Neuronal stem cell (in vitro differentiated cells): ENCODE results near the gene RPRD1A.

Experiments used
- DNase-seq: peaks from one replicate; pipeline ENCODE4 v3.0.0-alpha.2; 2013; ENCODE audit warnings: low spot score
- H2AFZ ChIP-seq: one replicate; pipeline ENCODE4 v1.6.1; 2013; ENCODE audit warnings: mild to moderate bottlenecking, low read length, inconsistent platforms
- H2AK5ac ChIP-seq: 2 replicates; pipeline ENCODE4 v1.6.1; 2013; ENCODE audit warnings: low read depth, mild to moderate bottlenecking, inconsistent platforms, low read length, moderate library complexity, mixed read lengths
- H2BK120ac ChIP-seq: 2 replicates; pipeline ENCODE4 v1.6.1; 2013; ENCODE audit warnings: low read depth, mild to moderate bottlenecking, inconsistent platforms, low read length, moderate library complexity, mixed read lengths
- H2BK12ac ChIP-seq: one replicate; pipeline ENCODE4 v1.6.1; 2013; ENCODE audit warnings: low read length, inconsistent platforms
- H2BK15ac ChIP-seq: 2 replicates; pipeline ENCODE4 v1.6.1; 2013; ENCODE audit warnings: mild to moderate bottlenecking, low read length, inconsistent platforms, mixed read lengths
- H2BK5ac ChIP-seq: one replicate; pipeline ENCODE4 v1.6.1; 2013; ENCODE audit warnings: inconsistent platforms, mild to moderate bottlenecking, low read length, moderate library complexity
- H3K14ac ChIP-seq: one replicate; pipeline ENCODE4 v1.6.1; 2013; ENCODE audit warnings: low read length, inconsistent platforms
- H3K18ac ChIP-seq: 2 replicates; pipeline ENCODE4 v1.6.1; 2013; ENCODE audit warnings: low read length, inconsistent platforms
- H3K23ac ChIP-seq: 2 replicates; pipeline ENCODE4 v1.6.1; 2013; ENCODE audit warnings: low read depth, mild to moderate bottlenecking, mixed read lengths, low read length, inconsistent platforms; ENCODE audit not compliant: poor library complexity
- H3K27ac ChIP-seq: replicated peaks from 3 replicates; pipeline ENCODE4 v1.5.1; 2013; ENCODE audit warnings: low read length, inconsistent platforms
- H3K27me3 ChIP-seq, 3 experiments: 2 replicates each; pipeline ENCODE4 v1.6.1; 2013; ENCODE audit warnings: low read length in 3 of 3, mild to moderate bottlenecking in 2 of 3, inconsistent platforms in 1 of 3, low read depth in 1 of 3, mixed read lengths in 1 of 3, moderate library complexity in 1 of 3; ENCODE audit not compliant: control insufficient read depth in 3 of 3, insufficient read depth in 3 of 3
- H3K36me3 ChIP-seq, 2 donors: replicated peaks in 1 of 2; 2 replicates each; pipeline ENCODE4 v1.6.1; 2013; ENCODE audit warnings: low read length in 2 of 2; ENCODE audit not compliant: control insufficient read depth in 2 of 2, insufficient read depth in 2 of 2
- H3K4ac ChIP-seq: 2 replicates; pipeline ENCODE4 v1.6.1; 2013; ENCODE audit warnings: inconsistent platforms, mild to moderate bottlenecking, low read length, moderate library complexity
- H3K4me1 ChIP-seq, 2 donors: 1 replicate in 1 of 2; 2 replicates in 1 of 2; pipeline ENCODE4 v1.6.1; 2013; ENCODE audit warnings: low read length in 2 of 2, low read depth in 1 of 2; ENCODE audit not compliant: control insufficient read depth in 2 of 2, insufficient read depth in 1 of 2
- H3K4me2 ChIP-seq: one replicate; pipeline ENCODE4 v1.6.1; 2013; ENCODE audit warnings: mild to moderate bottlenecking, low read length, inconsistent platforms; ENCODE audit not compliant: insufficient read depth, poor library complexity, severe bottlenecking
- H3K4me3 ChIP-seq, 2 donors: 2 replicates each; pipeline ENCODE4 v1.5.1; 2013; ENCODE audit warnings: low read length in 2 of 2, mild to moderate bottlenecking in 2 of 2, inconsistent platforms in 1 of 2, moderate library complexity in 1 of 2
- H3K79me1 ChIP-seq: one replicate; pipeline ENCODE4 v1.6.1; 2013; ENCODE audit warnings: low read depth, mild to moderate bottlenecking, inconsistent platforms, low read length, moderate library complexity
- H3K9ac ChIP-seq: one replicate; pipeline ENCODE4 v1.6.1; 2013; ENCODE audit warnings: mild to moderate bottlenecking, low read depth, low read length, inconsistent platforms; ENCODE audit not compliant: poor library complexity
- H3K9me3 ChIP-seq, 2 donors: replicated peaks in 1 of 2; 2 replicates each; pipeline versions ENCODE3 to v1.6.1; 2013; ENCODE audit warnings: low read length in 2 of 2, mild to moderate bottlenecking in 2 of 2, inconsistent platforms in 1 of 2, low read depth in 1 of 2, mixed read lengths in 1 of 2, moderate library complexity in 1 of 2; ENCODE audit not compliant: control insufficient read depth in 2 of 2, insufficient read depth in 1 of 2
- H4K8ac ChIP-seq: one replicate; pipeline ENCODE4 v1.6.1; 2013; ENCODE audit warnings: low read depth, mild to moderate bottlenecking, inconsistent platforms, low read length, moderate library complexity
- H4K91ac ChIP-seq: one replicate; pipeline ENCODE4 v1.6.1; 2013; ENCODE audit warnings: low read length, low read depth, mild to moderate bottlenecking, inconsistent platforms; ENCODE audit not compliant: poor library complexity
- WGBS, 2 donors: extraction: QIAGEN DNeasy Blood & Tissue Kit; methylation state at CpG; one replicate each; pipeline ENCODE4 v1.1.7; 2013; ENCODE audit warnings: missing lambda C conversion rate in 2 of 2, mixed read lengths in 1 of 2; ENCODE audit not compliant: insufficient read length in 2 of 2, insufficient replicate concordance in 1 of 2; ENCODE audit errors: extremely low coverage in 2 of 2; 5-methylcytosine and 5-hydroxymethylcytosine counted together

Gene RPRD1A

GRCh38 chr18:35949090-35949489, 118.3 kb downstream of the RPRD1A start:
- Histone ChIP-seq H3K4me3 (no peak overlapping the region), H3K79me1 (no peaks in the 10 kb centered on the region), H4K8ac (no peak overlapping the region), H2BK15ac (no peak overlapping the region), H3K23ac (no peak overlapping the region), H2BK120ac (no peak overlapping the region), H3K4ac (no peak overlapping the region), H3K18ac (no peak overlapping the region), H3K4me1 (no peaks in the 10 kb centered on the region), H3K9ac (no peak overlapping the region), H3K27ac (no peak overlapping the region), H2BK5ac (no peak overlapping the region), H3K36me3 (no peaks in the 10 kb centered on the region), H4K91ac (no peak overlapping the region), H3K27me3 (peaks cover 0 to 40% (median 10%) of the 10 kb centered on the region in 3 experiments), H2AK5ac (no peak overlapping the region), H3K4me2 (no peak overlapping the region), H2AFZ (no peak overlapping the region), H3K14ac (no peak overlapping the region), H2BK12ac (no peak overlapping the region), H3K9me3 (no peaks in the 10 kb centered on the region)
- DNase-seq: no peak
- no CpG with 5 or more reads among the region's 6 CpGs for WGBS, 2 donors

GRCh38 chr18:35948080-35948479, 119.3 kb downstream of the RPRD1A start:
- no peak overlapping the region for H3K14ac ChIP-seq
- no peaks in the 10 kb centered on the region for H3K4me1 ChIP-seq
- H2BK12ac ChIP-seq: no peak overlapping the region
- H2BK120ac ChIP-seq: no peak overlapping the region
- no peak for DNase-seq
- H4K8ac ChIP-seq: no peak overlapping the region
- H2AK5ac ChIP-seq: no peak overlapping the region
- no CpG with 5 or more reads among the region's 3 CpGs for WGBS, 2 donors
- H2BK5ac ChIP-seq: no peak overlapping the region
- no peak overlapping the region for H3K23ac ChIP-seq
- peaks cover 0 to 40% (median 10%) of the 10 kb centered on the region in 3 experiments for H3K27me3 ChIP-seq
- no peak overlapping the region for H3K4me2 ChIP-seq
- no peak overlapping the region for H3K18ac ChIP-seq
- H3K9me3 ChIP-seq: no peaks in the 10 kb centered on the region
- no peak overlapping the region for H3K9ac ChIP-seq
- no peak overlapping the region for H3K4ac ChIP-seq
- no peak overlapping the region for H4K91ac ChIP-seq
- H3K79me1 ChIP-seq: no peaks in the 10 kb centered on the region
- no peaks in the 10 kb centered on the region for H3K36me3 ChIP-seq
- H3K4me3 ChIP-seq: no peak overlapping the region
- no peak overlapping the region for H2BK15ac ChIP-seq
- no peak overlapping the region for H2AFZ ChIP-seq
- no peak overlapping the region for H3K27ac ChIP-seq

GRCh38 chr18:35942661-35943060, 124.7 kb downstream of the RPRD1A start:
- Histone ChIP-seq H3K27me3 (peaks cover 0 to 24% (median 0%) of the 10 kb centered on the region in 3 experiments), H4K91ac (no peak overlapping the region), H3K4me3 (no peak overlapping the region), H3K23ac (no peak overlapping the region), H3K79me1 (no peaks in the 10 kb centered on the region), H2BK12ac (no peak overlapping the region), H3K18ac (no peak overlapping the region), H3K9ac (no peak overlapping the region), H3K36me3 (no peaks in the 10 kb centered on the region), H2BK5ac (no peak overlapping the region), H4K8ac (no peak overlapping the region), H3K9me3 (no peaks in the 10 kb centered on the region), H2BK15ac (no peak overlapping the region), H2AFZ (no peak overlapping the region), H3K4me1 (peaks cover 0 to 2% of the 10 kb centered on the region in 2 donors), H2BK120ac (no peak overlapping the region), H3K27ac (no peak overlapping the region), H3K4me2 (no peak overlapping the region), H3K4ac (no peak overlapping the region), H3K14ac (no peak overlapping the region), H2AK5ac (no peak overlapping the region)
- DNase-seq: no peak
- no CpG with 5 or more reads among the region's 6 CpGs for WGBS, 2 donors

- H3K36me3 ChIP-seq: no peaks in the 10 kb centered on the region
- H3K9me3 ChIP-seq: no peaks in the 10 kb centered on the region
- peaks cover 0 to 2% of the 10 kb centered on the region in 2 donors for H3K4me1 ChIP-seq
- H4K91ac ChIP-seq: no peak overlapping the region
- no peak overlapping the region for H2AK5ac ChIP-seq
- H2BK120ac ChIP-seq: no peak overlapping the region
- no peak overlapping the region for H2AFZ ChIP-seq
- H3K9ac ChIP-seq: no peak overlapping the region
- no peak overlapping the region for H2BK15ac ChIP-seq
- DNase-seq: no peak
- H3K4me3 ChIP-seq: no peak overlapping the region
- H3K27ac ChIP-seq: no peak overlapping the region
- H3K14ac ChIP-seq: no peak overlapping the region
- H2BK5ac ChIP-seq: no peak overlapping the region
- no peak overlapping the region for H3K23ac ChIP-seq
- no peaks in the 10 kb centered on the region for H3K79me1 ChIP-seq
- peak overlapping the region; percentile 42 for H3K18ac ChIP-seq
- H3K4ac ChIP-seq: no peak overlapping the region
- H4K8ac ChIP-seq: no peak overlapping the region
- H3K27me3 ChIP-seq: peaks cover 0 to 23% (median 0%) of the 10 kb centered on the region in 3 experiments
- no peak overlapping the region for H3K4me2 ChIP-seq
- H2BK12ac ChIP-seq: no peak overlapping the region
Observed at GRCh38 chr18:35942133-35942532, 125.2 kb downstream of the RPRD1A start.
